ENCODE results near the gene KIAA0513.

The KIAA0513 gene

GRCh38 chr16:85036236-85037049 is 8.8 kb downstream of the KIAA0513 start:
- TF ChIP-seq, protein P1, sequence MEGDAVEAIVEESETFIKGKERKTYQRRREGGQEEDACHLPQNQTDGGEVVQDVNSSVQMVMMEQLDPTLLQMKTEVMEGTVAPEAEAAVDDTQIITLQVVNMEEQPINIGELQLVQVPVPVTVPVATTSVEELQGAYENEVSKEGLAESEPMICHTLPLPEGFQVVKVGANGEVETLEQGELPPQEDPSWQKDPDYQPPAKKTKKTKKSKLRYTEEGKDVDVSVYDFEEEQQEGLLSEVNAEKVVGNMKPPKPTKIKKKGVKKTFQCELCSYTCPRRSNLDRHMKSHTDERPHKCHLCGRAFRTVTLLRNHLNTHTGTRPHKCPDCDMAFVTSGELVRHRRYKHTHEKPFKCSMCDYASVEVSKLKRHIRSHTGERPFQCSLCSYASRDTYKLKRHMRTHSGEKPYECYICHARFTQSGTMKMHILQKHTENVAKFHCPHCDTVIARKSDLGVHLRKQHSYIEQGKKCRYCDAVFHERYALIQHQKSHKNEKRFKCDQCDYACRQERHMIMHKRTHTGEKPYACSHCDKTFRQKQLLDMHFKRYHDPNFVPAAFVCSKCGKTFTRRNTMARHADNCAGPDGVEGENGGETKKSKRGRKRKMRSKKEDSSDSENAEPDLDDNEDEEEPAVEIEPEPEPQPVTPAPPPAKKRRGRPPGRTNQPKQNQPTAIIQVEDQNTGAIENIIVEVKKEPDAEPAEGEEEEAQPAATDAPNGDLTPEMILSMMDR (IDR thresholded peaks at IDR 0.05; ENCODE audit: low read depth, low read length, missing control alignments): no peak
- no peak overlapping the region for H3K4me3 ChIP-seq (ENCODE audit: low read depth, low read length)
- no peak for DNase-seq (ENCODE audit: low read depth)

DNA sequence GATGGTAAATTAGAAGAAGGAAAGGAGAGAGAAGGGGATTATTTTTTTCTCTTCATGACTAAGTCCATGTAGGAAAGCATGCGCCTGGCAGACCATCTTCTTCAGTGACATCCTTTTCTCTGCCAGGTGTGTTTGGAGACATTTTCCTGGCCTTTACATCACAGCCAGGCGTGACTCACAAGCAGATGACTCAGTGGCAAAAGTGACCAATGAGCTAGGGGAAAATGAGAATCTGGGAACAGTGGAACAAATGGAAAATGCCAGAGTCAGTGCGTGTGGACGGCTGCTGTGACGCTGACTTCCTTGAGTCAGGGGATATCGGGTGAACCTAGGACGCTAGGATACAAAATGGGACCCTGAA is 9.4 kb downstream of the KIAA0513 start:
- TF ChIP-seq, protein P1 (IDR thresholded peaks at IDR 0.05; ENCODE audit: low read depth, low read length, missing control alignments): no peak
- no peak overlapping the region for H3K4me3 ChIP-seq (ENCODE audit: low read depth, low read length)
- no peak for DNase-seq (ENCODE audit: low read depth)

DNA sequence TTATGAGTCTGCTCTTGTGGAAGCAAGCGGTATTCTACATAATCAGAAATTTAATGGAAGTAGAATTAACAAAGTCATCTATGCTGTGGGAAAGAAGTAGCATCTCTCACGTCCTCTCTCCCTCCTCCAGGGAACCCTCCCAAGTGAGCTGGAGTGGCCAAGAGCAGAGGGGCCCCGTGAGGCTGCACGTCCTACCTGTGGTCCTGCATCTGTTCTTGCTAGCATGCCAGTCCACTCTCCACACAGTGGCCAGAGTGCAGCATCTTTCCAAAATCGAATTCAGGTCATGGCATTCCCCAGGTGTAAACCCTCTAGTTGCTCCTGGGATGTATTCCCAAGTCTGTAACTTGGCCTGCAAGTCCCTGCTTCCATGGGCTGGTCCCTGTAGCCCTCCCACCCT is 10.1 kb downstream of the KIAA0513 start:
- H3K4me3 ChIP-seq (ENCODE audit: low read depth, low read length): no peak overlapping the region
- TF ChIP-seq, protein P1 (IDR thresholded peaks at IDR 0.05; ENCODE audit: low read depth, low read length, missing control alignments): no peak
- no peak for DNase-seq (ENCODE audit: low read depth)

- TF ChIP-seq, protein P1 (IDR thresholded peaks at IDR 0.05; ENCODE audit: low read depth, low read length, missing control alignments): no peak
- H3K4me3 ChIP-seq (ENCODE audit: low read depth, low read length): no peak overlapping the region
- DNase-seq (ENCODE audit: low read depth): no peak
These were observed 13.1 kb downstream of the KIAA0513 start for GRCh38 chr16:85040685-85041084.

DNA sequence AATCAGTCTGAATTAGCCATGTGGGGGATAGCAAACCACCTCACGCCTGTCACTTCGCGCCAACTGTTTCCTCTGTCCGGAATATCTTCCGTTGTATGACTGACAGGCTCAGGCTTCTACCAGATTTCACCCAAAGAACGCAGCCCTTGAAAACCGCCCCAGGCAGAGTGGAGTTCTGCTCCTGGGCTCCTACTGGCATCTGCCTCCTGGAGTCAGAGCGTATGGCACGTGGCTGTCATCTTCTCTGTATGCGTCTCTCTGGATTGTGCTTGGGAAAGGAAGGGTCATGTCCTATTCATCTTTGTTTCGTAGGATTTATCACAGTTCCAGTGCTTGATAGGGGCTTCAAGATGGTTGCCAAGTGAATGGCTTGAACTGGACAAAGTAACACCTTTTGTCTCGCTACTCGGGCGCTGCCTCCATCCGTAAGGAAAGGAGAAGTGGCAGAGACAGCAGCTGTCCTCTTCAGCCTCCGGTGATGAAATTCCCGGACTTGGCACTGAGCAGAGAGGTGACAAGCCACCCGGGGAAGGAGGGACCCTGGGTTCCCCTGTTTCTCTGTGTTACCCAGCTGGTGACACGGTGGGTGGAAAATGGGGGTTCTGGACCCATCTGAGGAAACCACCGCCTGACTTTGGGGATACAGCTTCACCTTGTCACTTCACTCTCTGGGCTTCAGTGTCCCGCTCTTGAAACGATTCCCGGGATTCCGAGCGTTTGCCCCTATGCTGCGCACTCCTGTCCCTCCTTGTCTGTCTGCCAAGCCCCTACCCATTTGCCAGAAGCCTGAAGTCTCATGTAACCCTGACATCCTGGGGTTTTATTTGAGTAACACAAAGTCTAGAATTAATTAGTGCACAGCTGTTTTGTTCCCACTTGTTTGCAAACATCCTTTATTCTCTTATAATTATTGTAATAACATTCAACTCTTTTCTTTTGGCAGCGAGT is 13.9 kb downstream of the KIAA0513 start:
- no peak for DNase-seq (ENCODE audit: low read depth)
- no peak overlapping the region for H3K4me3 ChIP-seq (ENCODE audit: low read depth, low read length)
- TF ChIP-seq, protein P1 (IDR thresholded peaks at IDR 0.05; ENCODE audit: low read depth, low read length, missing control alignments): no peak

DNA sequence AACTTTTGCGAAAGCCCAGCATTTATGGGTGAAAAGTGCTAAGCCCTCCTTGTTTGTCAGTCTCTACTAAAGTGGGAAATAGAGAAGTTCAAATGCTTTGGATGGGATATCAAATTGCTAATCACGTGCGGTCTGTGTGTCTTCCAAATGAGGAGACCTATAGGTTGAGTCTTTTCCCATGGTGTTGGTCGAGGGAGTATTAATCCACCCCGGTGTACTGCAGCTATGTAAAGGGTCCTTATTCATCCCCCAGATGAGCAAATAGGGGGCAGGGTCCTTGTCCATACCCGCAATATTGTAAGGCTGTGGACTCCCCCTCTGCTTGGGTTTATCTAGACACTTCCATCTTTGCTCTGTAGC is 14.6 kb downstream of the KIAA0513 start:
- no peak for DNase-seq (ENCODE audit: low read depth)
- H3K4me3 ChIP-seq (ENCODE audit: low read depth, low read length): no peak overlapping the region
- TF ChIP-seq, protein P1 (IDR thresholded peaks at IDR 0.05; ENCODE audit: low read depth, low read length, missing control alignments): no peak
